IgD-negative memory B cell (primary cell): Measurements from ENCODE around the gene ACTL6A. TPM values are rescaled to one million over a fixed set of nuclear protein-coding genes. Genes with fewer than 3 reads are reported as not detected.

Experiments used
- H3K27ac Mint-ChIP-seq, 3 donors: one replicate each; pipeline ENCODE4 v1.8.0; 2020 to 2022; ENCODE audit warnings: mild to moderate bottlenecking in 3 of 3, mixed read lengths in 3 of 3, moderate library complexity in 1 of 3
- H3K27me3 Mint-ChIP-seq: one replicate; pipeline ENCODE4 v1.8.0; 2021; ENCODE audit warnings: mixed read lengths
- H3K36me3 Mint-ChIP-seq: one replicate; pipeline ENCODE4 v1.8.0; 2020; ENCODE audit warnings: mild to moderate bottlenecking, mixed read lengths
- H3K4me1 Mint-ChIP-seq, 3 donors: one replicate each; pipeline ENCODE4 v1.8.0; 2020 to 2022; ENCODE audit warnings: mixed read lengths in 3 of 3, mild to moderate bottlenecking in 1 of 3
- H3K4me3 Mint-ChIP-seq, 4 donors: one replicate each; pipeline ENCODE4 v1.8.0; 2020 to 2022; ENCODE audit warnings: mild to moderate bottlenecking in 4 of 4, mixed read lengths in 4 of 4, moderate library complexity in 3 of 4
- H3K9me3 Mint-ChIP-seq, 3 donors: one replicate each; pipeline ENCODE4 v1.8.0; 2020 to 2021; ENCODE audit warnings: mixed read lengths in 3 of 3, mild to moderate bottlenecking in 1 of 3
- polyA plus RNA-seq: library from polyadenylated mRNA; unstranded; fragments of 300-500 nt; fragmentation: Illumina TruSeq; gene quantifications from one replicate; pipeline ENCODE4 v1.2.3, GENCODE V29; 2021

ACTL6A gene
- polyA plus RNA-seq, 1 donor from 2014 or later = 39.9 TPM

DNA sequence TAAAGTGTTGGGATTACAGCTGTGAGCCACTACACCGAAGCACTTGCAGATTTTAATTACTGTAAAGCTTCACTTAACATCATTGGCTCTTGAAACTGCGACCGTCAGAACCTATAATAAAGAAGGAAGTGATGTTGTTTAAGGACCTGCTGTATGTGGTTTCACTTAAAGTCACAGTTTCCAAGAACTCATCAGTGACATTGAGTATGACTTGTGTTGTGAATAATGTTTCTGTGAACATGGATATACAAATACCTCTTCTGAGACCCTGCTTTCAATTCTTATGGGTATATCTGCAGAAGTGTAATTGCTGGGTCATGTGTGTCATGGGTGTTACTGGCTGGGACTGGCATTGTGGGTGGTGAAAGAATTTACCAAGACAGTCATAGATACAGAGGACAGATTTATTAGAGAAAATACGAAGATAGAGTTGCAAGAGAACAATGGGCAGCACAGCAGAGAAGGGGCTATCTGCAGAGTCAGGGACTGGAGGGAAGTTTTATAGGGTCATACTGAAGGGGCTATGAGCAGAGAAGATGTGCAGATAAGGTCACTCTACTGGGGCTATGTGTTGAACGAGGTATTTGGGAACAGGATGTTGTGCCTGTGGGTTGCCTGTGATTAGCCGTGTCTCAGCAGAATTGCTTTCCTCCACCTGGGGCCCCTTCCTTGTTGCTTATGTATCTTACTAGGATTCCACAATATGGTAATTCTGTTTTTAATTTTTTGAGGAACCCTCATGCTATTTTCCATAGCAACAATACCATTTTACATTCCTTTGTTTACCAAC, 46.4 kb downstream of the ACTL6A start:
- H3K27ac Mint-ChIP-seq = peak overlapping the region; percentile 52 to 89 (median 78)
- H3K36me3 Mint-ChIP-seq = peaks cover 2% of the 10 kb centered on the region
- H3K9me3 Mint-ChIP-seq = no peaks in the 10 kb centered on the region
- peaks cover 2% of the 10 kb centered on the region for H3K27me3 Mint-ChIP-seq
- H3K4me3 Mint-ChIP-seq = peak overlapping the region; percentile 47 to 69 (median 64)
- H3K4me1 Mint-ChIP-seq = peaks cover 34 to 54% (median 50%) of the 10 kb centered on the region in 3 donors

DNA sequence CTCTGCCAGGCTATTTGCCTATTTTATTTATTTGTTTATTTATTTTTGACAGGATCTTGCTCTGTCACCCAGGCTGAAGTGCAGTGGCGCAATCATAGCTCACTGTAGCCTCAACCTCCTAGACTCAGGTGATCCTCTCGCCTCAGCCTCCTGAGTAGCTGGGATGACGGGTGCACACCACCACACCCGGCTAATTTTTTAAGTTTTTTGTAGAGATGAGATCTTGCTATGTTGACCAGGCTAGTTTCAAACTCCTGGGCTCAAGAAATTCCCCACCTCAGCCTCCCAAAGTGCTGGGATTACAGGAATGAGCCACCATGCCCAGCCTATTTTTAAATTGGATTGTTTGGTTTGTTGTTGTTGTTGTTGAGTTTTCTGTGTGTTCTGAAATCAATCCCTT, 47.3 kb downstream of the ACTL6A start:
- H3K9me3 Mint-ChIP-seq = no peaks in the 10 kb centered on the region
- peak overlapping the region in 1 of 3 donors; percentile 52 for H3K27ac Mint-ChIP-seq
- peaks cover 27 to 45% (median 42%) of the 10 kb centered on the region in 3 donors for H3K4me1 Mint-ChIP-seq
- no peaks in the 10 kb centered on the region for H3K36me3 Mint-ChIP-seq
- no peak overlapping the region for H3K4me3 Mint-ChIP-seq
- peaks cover 2% of the 10 kb centered on the region for H3K27me3 Mint-ChIP-seq

DNA sequence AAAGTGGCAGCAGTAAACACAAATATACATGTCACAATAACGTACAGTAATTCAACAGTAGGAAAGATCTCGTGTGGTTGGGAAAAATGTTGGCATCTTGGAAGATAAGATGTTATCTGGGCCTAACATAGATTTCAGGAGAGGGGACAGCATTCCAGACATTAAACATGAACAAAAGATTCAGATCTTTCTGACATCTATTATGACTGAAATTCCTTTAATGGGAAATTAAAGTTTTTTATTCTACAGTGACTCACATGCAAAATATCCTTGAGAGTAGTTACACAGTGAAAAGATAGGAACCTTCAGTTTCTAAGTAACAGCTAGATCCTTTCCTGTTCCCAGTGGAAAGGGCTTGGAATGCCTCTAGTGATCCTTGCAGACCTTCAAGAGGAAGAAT, 51.1 kb downstream of the ACTL6A start:
- H3K27me3 Mint-ChIP-seq = no peaks in the 10 kb centered on the region
- no peak overlapping the region for H3K27ac Mint-ChIP-seq
- H3K9me3 Mint-ChIP-seq = no peaks in the 10 kb centered on the region
- peaks cover 11 to 22% (median 20%) of the 10 kb centered on the region in 3 donors for H3K4me1 Mint-ChIP-seq
- H3K36me3 Mint-ChIP-seq = no peaks in the 10 kb centered on the region
- no peak overlapping the region for H3K4me3 Mint-ChIP-seq

DNA sequence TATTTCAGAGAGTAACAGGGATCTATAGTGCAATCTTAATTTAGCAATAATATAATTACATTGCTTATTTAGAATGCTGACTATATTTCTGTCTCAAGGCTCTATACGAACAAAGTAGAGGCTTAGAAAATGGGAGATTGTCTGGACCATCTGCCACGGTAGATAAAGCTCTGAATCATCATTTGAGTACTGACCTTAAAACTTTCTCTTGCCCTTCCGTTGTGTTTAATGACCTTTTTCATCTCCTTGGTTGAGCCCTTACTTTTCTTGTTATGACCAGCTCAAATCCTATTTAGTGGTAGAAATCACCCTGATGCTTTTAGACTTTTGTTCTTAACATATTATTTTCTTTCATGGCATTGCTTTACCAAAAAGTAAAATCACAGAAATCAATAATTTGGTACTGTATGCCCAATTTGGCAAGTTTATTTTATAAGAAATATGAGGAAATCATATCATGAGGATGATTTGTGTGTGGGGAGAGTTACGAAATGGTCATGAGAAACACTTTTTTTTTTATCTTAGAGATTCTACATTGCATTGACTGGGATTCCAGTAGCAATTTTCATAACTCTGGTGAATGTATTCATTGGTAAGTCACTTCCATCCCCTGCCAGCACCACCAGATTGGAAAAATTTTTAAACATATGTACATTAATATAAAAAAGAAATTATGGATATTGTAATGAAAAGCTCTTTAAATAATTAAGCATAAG, 52.9 kb downstream of the ACTL6A start:
- Mint-ChIP-seq H3K9me3 (no peaks in the 10 kb centered on the region), H3K36me3 (peaks cover 1% of the 10 kb centered on the region), H3K27me3 (no peaks in the 10 kb centered on the region)

DNA sequence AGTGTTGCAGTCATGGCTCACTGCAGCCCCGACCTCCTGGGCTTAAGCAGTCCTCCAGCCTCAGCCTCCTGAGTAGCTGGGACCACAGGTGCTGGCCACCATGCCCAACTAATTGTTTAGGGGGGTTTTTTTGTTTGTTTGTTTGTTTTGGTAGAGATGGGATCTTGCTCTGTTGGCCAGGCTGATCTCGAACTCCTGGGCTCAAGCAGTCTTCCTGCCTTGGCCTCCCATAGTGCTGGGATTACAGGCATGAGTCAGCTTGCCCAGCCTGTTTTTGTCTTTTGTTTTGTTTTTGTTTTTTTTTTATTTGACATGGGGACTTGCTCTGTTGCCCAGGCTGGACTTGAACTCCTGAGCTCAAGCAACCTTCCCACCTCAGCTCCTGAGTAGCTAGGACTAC, 59.3 kb downstream of the ACTL6A start:
- peaks cover 0 to 3% (median 0%) of the 10 kb centered on the region in 3 donors for H3K4me1 Mint-ChIP-seq
- no peak overlapping the region for H3K4me3 Mint-ChIP-seq
- peaks cover 3% of the 10 kb centered on the region for H3K36me3 Mint-ChIP-seq
- no peaks in the 10 kb centered on the region for H3K9me3 Mint-ChIP-seq
- H3K27me3 Mint-ChIP-seq = no peaks in the 10 kb centered on the region
- H3K27ac Mint-ChIP-seq = no peak overlapping the region

More for the DNA sequence above, 52.9 kb downstream of the ACTL6A start:
- H3K4me1 Mint-ChIP-seq = peaks cover 4 to 14% (median 11%) of the 10 kb centered on the region in 3 donors
- no peak overlapping the region for H3K27ac Mint-ChIP-seq
- no peak overlapping the region for H3K4me3 Mint-ChIP-seq

DNA sequence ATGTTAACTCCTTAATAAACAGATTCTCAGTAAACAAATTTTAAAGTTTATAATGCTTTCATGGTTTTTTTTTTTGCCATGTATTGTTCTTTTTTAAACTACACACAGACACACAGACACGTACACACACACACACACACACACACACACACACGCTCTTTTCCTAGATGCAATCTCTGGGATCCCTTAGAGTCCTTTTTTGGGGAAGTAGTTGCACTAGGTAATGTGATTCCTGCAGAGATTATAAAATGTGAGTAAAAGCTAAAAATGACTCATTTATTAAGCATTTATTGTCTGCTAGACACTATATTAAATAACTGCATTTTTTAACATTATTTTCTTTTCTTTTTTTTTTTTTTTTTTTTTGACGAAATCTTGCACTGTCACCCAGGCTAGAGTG, 61.7 kb downstream of the ACTL6A start:
- Mint-ChIP-seq H3K4me3 (no peak overlapping the region), H3K27ac (no peak overlapping the region), H3K4me1 (peaks cover 0 to 2% (median 0%) of the 10 kb centered on the region in 3 donors), H3K36me3 (peaks cover 5% of the 10 kb centered on the region), H3K9me3 (no peaks in the 10 kb centered on the region), H3K27me3 (no peaks in the 10 kb centered on the region)

DNA sequence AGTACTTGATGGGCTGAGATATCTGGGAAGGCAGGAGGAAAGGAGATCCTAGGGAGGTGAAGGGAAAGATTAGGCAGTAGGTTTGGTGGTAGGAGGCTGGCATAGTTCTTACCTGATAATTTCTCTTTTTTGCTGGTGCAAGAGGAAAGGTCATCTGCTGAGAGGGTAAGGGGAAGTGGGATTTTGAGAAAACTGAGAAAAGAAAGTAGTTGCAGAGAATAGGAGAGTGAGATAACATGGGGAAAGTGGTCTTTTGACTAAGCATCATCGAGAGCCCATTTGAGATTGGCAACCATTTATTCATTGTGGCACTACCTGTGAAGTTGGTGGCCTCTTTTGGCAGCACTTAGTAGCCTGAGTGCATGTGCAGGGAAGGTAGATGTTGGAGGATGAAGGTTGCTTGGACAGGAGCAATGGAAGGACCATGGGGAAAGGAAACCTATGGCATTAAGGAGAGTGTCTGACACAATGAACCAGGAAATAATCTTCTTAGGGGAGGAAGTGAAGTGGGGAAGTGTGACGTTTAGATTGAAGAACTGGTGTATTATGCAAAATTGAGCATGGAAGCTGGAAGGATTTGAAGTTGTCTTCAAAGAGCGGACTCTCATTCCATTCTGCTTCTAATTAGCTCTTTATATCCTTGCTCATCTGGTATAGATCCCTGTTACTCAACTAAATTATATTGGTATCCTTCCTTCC, 68.2 kb downstream of the ACTL6A start:
- Mint-ChIP-seq H3K9me3 (no peaks in the 10 kb centered on the region), H3K4me3 (no peak overlapping the region), H3K27ac (no peak overlapping the region), H3K27me3 (no peaks in the 10 kb centered on the region), H3K36me3 (peaks cover 7% of the 10 kb centered on the region), H3K4me1 (no peaks in the 10 kb centered on the region)

Other genes with a start within 250 kb of the ACTL6A start
- 59.4 TPM for gene ZNF639, start 239.9 kb upstream of the ACTL6A start, polyA plus RNA-seq
- 12.8 TPM for gene MFN1, start 215.2 kb upstream of the ACTL6A start, polyA plus RNA-seq
- 15.3 TPM for gene GNB4, start 111.5 kb upstream of the ACTL6A start, polyA plus RNA-seq
- 54.5 TPM for gene MRPL47, start 41.7 kb downstream of the ACTL6A start, polyA plus RNA-seq
- gene NDUFB5, start 41.9 kb downstream of the ACTL6A start, polyA plus RNA-seq = 96.9 TPM
- gene USP13, start 90.1 kb downstream of the ACTL6A start, polyA plus RNA-seq = 4.5 TPM